ENCODE measurements around the gene CYP4A22. TPM values are rescaled to one million over a fixed set of nuclear protein-coding genes. Genes with fewer than 3 reads are reported as not detected.
"Not testable (repeated sequence)": the region's sequence is repeated elsewhere in the genome, so short reads cannot be mapped to it uniquely, and the experiment has no call there.

Gene CYP4A22
- total and polyA plus RNA-seq, 2 donors (not counting 3 experiments of a cell fraction or from before 2014, with no cell fraction given) = not detected

- Histone ChIP-seq H3K4me3 (replicated peaks in 1 of 3; ENCODE audit: insufficient read depth in 1 of 3, low read depth in 1 of 3, low read length in 3 of 3) (no peak overlapping the region), H3K27me3 (ENCODE audit: control insufficient read depth in 2 of 2, insufficient read depth in 2 of 2, low read length in 2 of 2) (no peaks in the 10 kb centered on the region), H3K9me1 (replicated peaks; ENCODE audit: control insufficient read depth, extremely low read depth, insufficient read depth, low read length) (no peaks in the 10 kb centered on the region), H3K4me2 (ENCODE audit: insufficient read depth, low read length) (no peak overlapping the region), H4K20me1 (replicated peaks; ENCODE audit: control insufficient read depth, extremely low read depth, insufficient read depth, low read length) (no peaks in the 10 kb centered on the region), H3K9me3 (replicated peaks; ENCODE audit: control insufficient read depth, insufficient read depth, low read length) (no peaks in the 10 kb centered on the region), H3K27ac (ENCODE audit: insufficient read depth, low read depth, low read length) (no peak overlapping the region), H3K36me3 (ENCODE audit: control insufficient read depth in 2 of 2, extremely low read depth in 1 of 2, insufficient read depth in 2 of 2, low read length in 2 of 2) (no peaks in the 10 kb centered on the region), H3K4me1 (ENCODE audit: control insufficient read depth, extremely low read depth, insufficient read depth, low read length) (no peaks in the 10 kb centered on the region), H3K79me2 (ENCODE audit: control insufficient read depth, insufficient read depth, low read length) (no peaks in the 10 kb centered on the region), H3K9ac (replicated peaks; ENCODE audit: extremely low read depth, insufficient read depth, low read length) (no peak overlapping the region), H2AFZ (ENCODE audit: low read depth, low read length) (no peak overlapping the region)
- BruUV-seq (replicated peaks) = no TSS peak
- intact Hi-C loops (cut with micrococcal nuclease) = no loop called here
- ChIA-PET CTCF (no interaction called here), POLR2A (no interaction called here)
- FAIRE-seq (no peak), DNase-seq (ENCODE audit: low read depth, low spot score) (no peak)
- dilution Hi-C loops (cut with MboI; ENCODE audit: extremely low pct_ligation_motif_present, low sequenced_read_pairs) = no loop called here
- TF ChIP-seq EZH2 (IDR thresholded peaks at IDR 0.05; ENCODE audit: borderline replicate concordance, low read depth, low read length, severe bottlenecking) = no peak
- no peak for TF ChIP-seq CTCF (IDR thresholded peaks at IDR 0.05; ENCODE audit: extremely low read depth in 1 of 2, insufficient read depth in 1 of 2, low read depth in 1 of 2, low read length in 2 of 2)
- TF ChIP-seq GATA2 (IDR thresholded peaks at IDR 0.05; ENCODE audit: insufficient read depth, insufficient read length, low read depth, low read length) = no peak
- TF ChIP-seq POLR2AphosphoS5 (IDR thresholded peaks at IDR 0.05; ENCODE audit: insufficient read depth, low read depth, low read length) = no peak
- no peak for TF ChIP-seq FOS (IDR thresholded peaks at IDR 0.05; ENCODE audit: borderline replicate concordance, insufficient read depth, low read length)
- no peak for TF ChIP-seq MAX (IDR thresholded peaks at IDR 0.05; ENCODE audit: insufficient read depth, insufficient read length)
- TF ChIP-seq JUN (IDR thresholded peaks at IDR 0.05; ENCODE audit: borderline replicate concordance, insufficient read depth, insufficient read length, low read depth) = no peak
- TF ChIP-seq MYC (IDR thresholded peaks at IDR 0.05; ENCODE audit: low read depth, low read length) = no peak
- no peak for TF ChIP-seq POLR2A (IDR thresholded peaks at IDR 0.05; ENCODE audit: low read depth, low read length)
These were observed 10.0 kb downstream of the CYP4A22 start for GRCh38 chr1:47147047-47147785.

- H3K27me3 ChIP-seq (ENCODE audit: control insufficient read depth in 2 of 2, insufficient read depth in 2 of 2, low read length in 2 of 2); H3K4me3 ChIP-seq (replicated peaks in 1 of 3; ENCODE audit: insufficient read depth in 1 of 3, low read depth in 1 of 3, low read length in 3 of 3); DNase-seq (ENCODE audit: low read depth, low spot score); H3K9me1 ChIP-seq (replicated peaks; ENCODE audit: control insufficient read depth, extremely low read depth, insufficient read depth, low read length); H3K9ac ChIP-seq (replicated peaks; ENCODE audit: extremely low read depth, insufficient read depth, low read length); H3K4me2 ChIP-seq (ENCODE audit: insufficient read depth, low read length); H2AFZ ChIP-seq (ENCODE audit: low read depth, low read length); H3K79me2 ChIP-seq (ENCODE audit: control insufficient read depth, insufficient read depth, low read length); H3K9me3 ChIP-seq (replicated peaks; ENCODE audit: control insufficient read depth, insufficient read depth, low read length); H3K27ac ChIP-seq (ENCODE audit: insufficient read depth, low read depth, low read length); intact Hi-C loops (cut with micrococcal nuclease); FAIRE-seq; H3K4me1 ChIP-seq (ENCODE audit: control insufficient read depth, extremely low read depth, insufficient read depth, low read length); H4K20me1 ChIP-seq (replicated peaks; ENCODE audit: control insufficient read depth, extremely low read depth, insufficient read depth, low read length); POLR2A ChIA-PET; H3K36me3 ChIP-seq (ENCODE audit: control insufficient read depth in 2 of 2, extremely low read depth in 1 of 2, insufficient read depth in 2 of 2, low read length in 2 of 2); BruUV-seq (replicated peaks); dilution Hi-C loops (cut with MboI; ENCODE audit: extremely low pct_ligation_motif_present, low sequenced_read_pairs): not testable (repeated sequence)
- CTCF ChIA-PET = interaction anchor here (1.1 kb wide), 1 partner anchor 220 kb away, joined by 5 read pairs; no protein-coding TSS in a partner anchor
These were observed 11.9 kb downstream of the CYP4A22 start for GRCh38 chr1:47149162-47149561.
